GM19468 (cell line): ENCODE measurements around the gene UBE2I.
"Not testable (repeated sequence)": the region's sequence is repeated elsewhere in the genome, so short reads cannot be mapped to it uniquely, and the experiment has no call there.

Source experiments
- ATAC-seq: cut with Tn5 transposase; IDR thresholded peaks from one replicate; pipeline ENCODE4 v1.9.1; 2021; ENCODE audit warnings: mild to moderate bottlenecking, moderate library complexity, moderate number of reproducible peaks; ENCODE audit not compliant: unreplicated experiment; ENCODE audit errors: extremely low read depth

UBE2I gene

GRCh38 chr16:1308977-1309885, at the start of gene UBE2I:
Gene UBE2I (plus strand): TSS chr16:1309636. CDS start chr16:1314031, 4,395 bp downstream.
- ATAC-seq: peak; percentile 41

GRCh38 chr16:1259760-1260068, 49.7 kb upstream of the UBE2I start:
- ATAC-seq: no peak

GRCh38 chr16:1260101-1260680, 49.2 kb upstream of the UBE2I start:
- ATAC-seq: no peak

GRCh38 chr16:1261131-1261892, 48.1 kb upstream of the UBE2I start:
- no peak for ATAC-seq

- no peak for ATAC-seq
Measured at GRCh38 chr16:1262210-1262845, 47.1 kb upstream of the UBE2I start.

- ATAC-seq: no peak
Measured at GRCh38 chr16:1262846-1263221, 46.6 kb upstream of the UBE2I start.

GRCh38 chr16:1263591-1264344, 45.7 kb upstream of the UBE2I start:
- ATAC-seq: no peak

GRCh38 chr16:1264345-1265089, 44.9 kb upstream of the UBE2I start:
- no peak for ATAC-seq

GRCh38 chr16:1265090-1265630, 44.3 kb upstream of the UBE2I start:
- no peak for ATAC-seq

- no peak for ATAC-seq
Measured at GRCh38 chr16:1265826-1266225, 43.6 kb upstream of the UBE2I start.

GRCh38 chr16:1269418-1269817, 40.0 kb upstream of the UBE2I start:
- ATAC-seq: not testable (repeated sequence)

- ATAC-seq: no peak
Measured at GRCh38 chr16:1271380-1271723, 38.1 kb upstream of the UBE2I start.

GRCh38 chr16:1271724-1272413, 37.6 kb upstream of the UBE2I start:
- ATAC-seq: not testable (repeated sequence)

- ATAC-seq: no peak
Measured at GRCh38 chr16:1272453-1273198, 36.8 kb upstream of the UBE2I start.

- ATAC-seq: no peak
Measured at GRCh38 chr16:1273816-1274215, 35.6 kb upstream of the UBE2I start.

- ATAC-seq: no peak
Measured at GRCh38 chr16:1274767-1275166, 34.7 kb upstream of the UBE2I start.

- no peak for ATAC-seq
Measured at GRCh38 chr16:1275791-1276579, 33.5 kb upstream of the UBE2I start.
